Frontal cortex (tissue), 4 donors: Measurements from ENCODE around the gene CEP164. TPM values are rescaled to one million over a fixed set of nuclear protein-coding genes. Genes with fewer than 3 reads are reported as not detected.
A peak's percentile ranks its signal among the peaks of the same experiment; 100 is the strongest.
"Not testable (repeated sequence)": the region's sequence is repeated elsewhere in the genome, so short reads cannot be mapped to it uniquely, and the experiment has no call there.

Source experiments
- DNase-seq, 2 donors: peaks; one replicate each; pipeline ENCODE4 v3.0.0; 2012; ENCODE audit warnings: low spot score in 2 of 2
- FAIRE-seq: peaks from 2 replicates; lab custom pipeline; 2012; peaks lifted over from hg19 to GRCh38; lab: Jason Lieb, UNC
- total RNA-seq: library from RNA; depleted of rRNA; stranded (reverse); fragments of >200 nt; gene quantifications from one replicate; pipeline ENCODE4 v1.2.3, GENCODE V29; 2014
- donor health status: control.
- donor health status: control.
- donor health status: control.

The CEP164 gene
- total RNA-seq, 1 donor from 2014 or later, result 15.1 TPM

GRCh38 chr11:117303101-117303500, 24.6 kb upstream of the CEP164 start:
- FAIRE-seq (no peak), DNase-seq (no peak)

- DNase-seq, result no peak
- FAIRE-seq, result no peak
Measured at GRCh38 chr11:117303646-117304315, 23.9 kb upstream of the CEP164 start.

GRCh38 chr11:117305145-117305544, 22.5 kb upstream of the CEP164 start:
- DNase-seq (no peak), FAIRE-seq (no peak)

DNA sequence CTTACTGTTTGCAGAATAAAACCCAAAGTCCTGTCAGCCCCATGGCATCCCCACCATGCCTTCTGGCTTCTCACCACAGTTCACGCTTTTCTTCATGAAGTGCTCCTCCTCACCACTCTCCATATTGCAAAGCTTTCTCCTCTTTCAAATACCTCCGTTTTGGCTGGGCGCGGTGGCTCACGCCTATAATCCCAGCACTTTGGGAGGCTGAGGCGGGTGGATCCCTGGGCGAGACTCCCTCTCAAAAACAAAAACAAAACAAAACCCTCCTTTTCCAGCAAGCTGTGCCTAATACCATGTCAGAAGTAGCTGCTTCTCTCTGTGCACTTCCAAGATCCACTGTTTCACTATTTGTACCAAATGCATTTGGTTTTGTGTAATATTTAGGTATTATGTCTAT, 18.3 kb upstream of the CEP164 start:
- FAIRE-seq (no peak), DNase-seq (no peak)

DNA sequence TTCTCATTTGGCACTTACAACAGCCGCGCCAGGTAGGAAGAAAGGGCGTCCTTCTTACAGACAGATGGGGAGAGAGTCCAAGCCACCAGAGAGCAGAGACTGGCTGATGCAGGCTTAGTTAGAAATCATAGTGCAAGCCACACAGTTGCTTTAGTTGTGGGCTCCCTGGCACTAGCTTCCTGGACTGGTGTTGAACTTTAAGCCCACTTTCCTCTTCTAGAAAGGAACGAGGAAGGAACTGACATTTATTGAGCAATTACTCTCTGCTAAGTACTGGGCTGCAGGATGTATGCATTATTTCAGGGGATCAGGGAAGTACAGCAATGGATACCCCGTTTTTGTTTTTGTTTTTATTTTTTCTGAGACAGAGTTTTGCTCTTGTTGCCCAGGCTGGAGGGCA, 14.6 kb upstream of the CEP164 start:
- DNase-seq, result no peak
- FAIRE-seq, result no peak

GRCh38 chr11:117313828-117314768, 13.6 kb upstream of the CEP164 start:
- DNase-seq (no peak), FAIRE-seq (no peak)

GRCh38 chr11:117314840-117315239, 12.8 kb upstream of the CEP164 start:
- FAIRE-seq, result no peak
- DNase-seq, result no peak

DNA sequence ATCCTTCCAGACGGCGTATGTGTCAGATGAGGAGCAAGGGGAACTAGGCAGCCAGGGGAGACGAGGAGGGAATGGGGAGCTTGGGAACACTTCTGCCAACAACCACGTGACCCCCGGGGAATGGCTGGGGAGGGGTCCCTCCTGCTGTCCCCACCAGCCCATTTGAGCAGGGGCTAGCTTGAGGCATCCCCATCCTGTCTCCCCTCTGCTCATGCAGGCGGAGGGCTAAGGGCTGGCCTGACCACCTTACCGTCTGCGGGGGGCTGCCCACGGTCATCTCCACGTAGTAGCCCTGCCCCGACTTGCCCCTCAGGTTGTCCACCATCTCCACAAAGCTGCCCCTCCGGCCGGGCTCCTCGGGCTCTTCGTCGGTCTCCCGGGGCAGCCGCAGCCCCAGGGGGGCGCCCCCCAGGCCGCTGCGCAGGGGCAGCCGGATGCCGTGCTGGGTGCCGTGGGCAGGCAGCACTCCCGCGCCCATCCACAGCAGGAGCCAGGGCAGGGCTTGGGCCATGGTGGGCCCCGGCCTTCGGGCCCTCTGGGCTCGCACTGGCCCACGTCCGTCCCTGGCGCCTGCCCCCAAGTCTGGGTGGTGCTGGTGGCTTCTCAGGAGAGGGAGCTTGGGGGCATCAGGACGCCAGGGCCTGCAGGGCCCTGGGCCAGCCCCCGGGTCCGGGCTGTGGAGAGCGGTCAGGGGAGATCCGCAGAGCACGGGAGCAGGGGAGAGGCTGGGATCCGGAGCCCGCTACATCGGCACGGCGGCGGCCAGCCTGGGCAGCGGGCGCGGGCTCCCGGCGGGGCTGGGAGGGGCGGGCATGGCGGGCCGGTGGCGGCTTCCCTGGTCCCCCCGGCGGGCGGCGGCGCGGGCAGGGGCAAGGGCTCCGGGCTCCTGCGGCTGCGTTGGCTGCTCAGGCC, 12.1 kb upstream of the CEP164 start:
- DNase-seq (peak in 1 of 2 donors; percentile 45), FAIRE-seq (no peak)

DNA sequence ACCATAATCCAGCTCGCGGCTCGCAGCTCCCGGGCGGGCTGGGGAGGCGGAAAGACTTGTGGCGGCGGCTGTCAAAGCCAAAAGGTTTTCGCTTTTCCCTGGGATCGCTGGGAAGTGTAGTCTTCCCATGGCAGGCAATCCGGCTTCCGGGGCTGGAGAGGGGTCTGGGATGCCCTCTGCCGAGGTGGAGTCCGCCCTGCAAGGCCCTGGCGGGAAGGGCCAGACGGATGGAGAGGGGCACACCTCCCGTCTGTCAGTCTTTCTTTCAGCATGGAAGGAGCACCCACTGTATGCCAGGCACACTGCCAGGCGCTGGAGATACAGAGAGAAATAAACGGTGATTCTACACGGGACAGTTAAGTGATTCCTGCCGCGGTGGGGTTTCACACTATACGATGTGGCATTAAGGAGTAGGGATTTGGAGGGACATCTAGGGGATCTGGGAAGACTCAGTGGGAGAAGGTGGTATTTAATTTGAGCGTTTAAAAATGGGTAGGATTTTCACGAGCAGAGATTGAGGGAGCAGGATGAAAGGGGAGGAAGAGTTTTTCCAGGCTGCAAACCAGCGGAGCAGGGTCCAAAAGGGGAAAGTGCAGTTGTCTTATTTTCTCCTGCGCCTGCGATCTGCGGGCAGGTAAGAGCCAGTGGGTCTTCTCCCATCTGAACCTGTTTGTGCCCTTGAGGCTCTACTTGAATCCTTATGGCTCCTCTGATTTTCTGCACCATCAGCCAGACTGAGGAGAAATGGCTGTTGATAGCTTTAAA, 11.3 kb upstream of the CEP164 start, which contains the start of gene BACE1:
Gene BACE1, minus strand, starts transcription at position 60 of the 765 bp plus-strand sequence. CDS start 461 bp downstream, outside the sequence.
- DNase-seq (peak; percentile 89 to 90), FAIRE-seq (no peak)

DNA sequence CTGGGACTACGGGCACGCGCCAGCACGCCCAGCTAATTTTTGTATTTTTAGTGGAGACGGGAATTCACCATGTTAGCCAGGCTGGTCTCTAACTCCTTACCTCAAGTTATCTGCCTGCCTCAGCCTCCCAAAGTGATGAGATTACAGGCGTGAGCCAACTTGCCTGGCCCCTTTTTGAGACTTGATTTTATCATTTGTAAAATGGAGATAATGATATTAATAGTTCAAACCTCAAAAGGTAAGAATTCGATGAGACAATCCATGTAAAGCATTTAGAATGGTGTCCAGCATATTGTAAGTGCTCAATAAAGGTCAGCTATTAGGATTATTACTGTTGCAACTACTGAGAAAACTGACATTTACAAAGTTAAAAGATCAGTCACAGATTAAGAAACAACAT, 8.9 kb upstream of the CEP164 start:
- FAIRE-seq, result no peak
- no peak for DNase-seq

GRCh38 chr11:117319214-117319840, 8.3 kb upstream of the CEP164 start:
- DNase-seq, result no peak
- no peak for FAIRE-seq

DNA sequence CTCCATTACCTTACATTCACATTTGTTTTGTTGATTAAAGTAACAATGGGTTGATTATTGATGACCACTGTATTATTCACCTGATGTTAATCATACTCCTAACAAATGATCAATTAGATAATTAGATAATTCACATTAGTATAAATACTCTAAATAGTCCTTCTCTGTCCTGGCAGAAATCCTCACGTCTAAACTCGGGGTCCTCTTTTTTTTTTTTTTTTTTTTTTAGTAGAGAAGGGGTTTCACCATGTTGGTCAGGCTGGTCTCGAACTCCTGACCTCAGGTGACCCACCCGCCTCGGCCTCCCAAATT, 443 bp upstream of the CEP164 start:
- not testable (repeated sequence) for DNase-seq, FAIRE-seq

GRCh38 chr11:117328375-117329010, 839 bp downstream of the CEP164 start:
- FAIRE-seq, result no peak
- DNase-seq, result no peak

DNA sequence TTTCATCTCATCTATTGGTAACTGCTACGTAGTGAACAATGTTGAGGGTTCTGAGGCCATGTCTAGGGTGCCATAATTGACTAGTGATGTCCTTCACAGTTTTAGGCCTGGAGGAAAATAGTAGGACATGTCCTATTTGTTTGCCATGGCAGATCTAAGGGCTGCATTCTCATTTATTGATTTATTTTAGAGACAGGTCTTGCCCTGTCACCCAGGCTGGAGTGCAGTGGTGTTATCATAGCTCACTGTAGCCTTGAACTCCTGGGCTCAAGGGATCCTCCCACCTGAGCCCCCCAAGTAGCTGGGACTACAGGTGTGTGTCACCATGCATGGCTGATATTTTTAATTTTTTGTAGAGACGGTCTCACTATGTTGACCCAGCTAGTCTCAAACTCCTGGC, 5.2 kb downstream of the CEP164 start:
- FAIRE-seq (no peak), DNase-seq (no peak)

GRCh38 chr11:117333917-117334316, 6.3 kb downstream of the CEP164 start:
- FAIRE-seq, result no peak
- no peak for DNase-seq

DNA sequence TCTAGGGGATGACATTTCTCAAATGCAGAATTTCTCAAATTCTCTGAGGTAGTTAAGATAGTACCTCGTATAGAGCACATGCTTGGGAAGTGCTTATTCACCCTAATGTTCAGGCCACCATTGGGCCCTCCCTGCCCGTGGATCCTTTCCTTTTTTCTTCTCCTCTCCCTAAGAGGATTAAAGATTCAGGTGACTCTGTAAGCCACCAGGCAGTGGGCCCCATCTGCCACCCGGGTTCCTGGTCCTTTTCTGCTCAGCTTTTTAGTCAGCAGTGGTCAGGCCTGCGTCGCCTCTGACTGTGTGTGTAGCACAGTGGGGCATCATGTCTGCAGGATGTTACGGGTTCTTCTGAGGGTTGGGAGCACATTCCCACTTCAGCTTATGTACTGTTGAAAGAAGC, 7.2 kb downstream of the CEP164 start:
- FAIRE-seq (no peak), DNase-seq (no peak)

DNA sequence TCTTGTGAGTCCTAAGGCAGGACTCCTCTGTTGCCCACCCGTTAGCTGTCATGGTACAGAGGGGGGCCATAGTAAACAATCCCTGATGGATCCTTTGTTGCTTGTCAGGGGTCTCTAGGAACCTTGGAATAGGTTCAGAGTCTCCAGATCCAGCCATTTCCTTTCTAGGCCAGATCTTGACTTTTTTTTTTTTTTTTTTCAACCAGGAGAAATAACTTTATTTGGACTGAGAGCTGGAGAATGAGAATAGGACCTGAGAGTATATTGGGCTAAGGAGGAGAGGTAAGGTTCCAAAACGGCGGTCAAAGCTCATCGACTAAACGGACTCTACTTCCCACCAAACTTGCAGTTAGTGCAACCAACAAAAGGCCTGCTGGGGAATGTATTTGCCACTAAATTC, 7.7 kb downstream of the CEP164 start:
- no peak for DNase-seq
- no peak for FAIRE-seq

DNA sequence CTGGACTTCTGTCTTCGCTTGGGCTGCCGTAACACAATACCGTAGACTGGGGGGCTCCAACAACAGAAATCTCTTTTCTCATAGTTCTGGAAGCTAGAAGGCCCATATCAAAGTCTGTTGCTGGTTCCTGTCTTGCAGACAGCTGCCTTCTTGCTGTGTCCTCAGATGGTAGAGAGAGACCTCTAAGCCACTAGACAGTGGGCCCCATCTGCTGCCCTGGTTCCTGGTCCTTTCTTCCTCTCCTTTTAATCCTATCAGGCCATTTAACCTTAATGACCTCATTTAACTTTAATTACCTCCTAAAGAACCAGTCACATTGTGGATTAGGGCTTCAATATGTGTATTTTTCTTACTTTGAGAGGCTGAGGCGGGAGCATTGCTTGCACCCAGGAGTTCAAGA, 9.4 kb downstream of the CEP164 start:
- FAIRE-seq (no peak), DNase-seq (no peak)

- DNase-seq (no peak), FAIRE-seq (no peak)
Measured at GRCh38 chr11:117345039-117345438, 17.4 kb downstream of the CEP164 start.
